GM18526 (cell line): ENCODE results near the gene PREB.

Experiments used
- POLR2A ChIP-seq: IDR thresholded peaks from 3 replicates; pipeline ENCODE4 v1.6.1; 2011; ENCODE audit not compliant: insufficient read length; ENCODE audit errors: extremely low read depth

Gene PREB

DNA sequence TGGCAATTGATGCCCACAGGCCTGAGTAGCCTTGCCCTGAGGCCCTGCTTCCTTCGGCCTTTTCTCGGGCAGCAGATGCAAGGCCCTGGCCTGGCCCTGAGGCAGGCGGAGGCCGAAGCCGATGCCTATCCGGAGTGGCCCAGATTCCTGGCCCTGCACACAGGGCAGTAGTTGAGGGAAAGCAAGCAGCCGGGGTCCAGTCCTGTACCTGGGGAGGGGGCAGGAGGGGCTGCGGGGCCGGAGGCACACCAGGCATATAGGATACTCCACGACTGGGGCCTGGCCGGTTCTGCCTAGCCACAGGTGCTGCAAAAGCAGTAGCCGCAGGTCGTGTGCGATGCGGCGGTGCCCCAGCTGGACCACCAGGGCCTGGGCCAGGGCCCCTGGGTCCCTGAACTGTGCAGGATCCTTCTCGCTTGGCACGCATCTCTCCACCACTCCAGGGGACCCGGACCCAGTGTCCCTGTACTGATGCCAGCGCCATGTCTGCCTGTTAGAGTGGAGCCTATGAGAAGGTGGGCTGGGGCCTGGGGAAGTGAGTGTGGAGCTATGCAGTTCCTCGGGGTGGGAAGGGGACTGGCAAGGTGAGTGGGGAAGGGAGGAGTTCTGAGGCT lies 3.0 kb upstream of the PREB start:
- no peak for TF ChIP-seq POLR2A

DNA sequence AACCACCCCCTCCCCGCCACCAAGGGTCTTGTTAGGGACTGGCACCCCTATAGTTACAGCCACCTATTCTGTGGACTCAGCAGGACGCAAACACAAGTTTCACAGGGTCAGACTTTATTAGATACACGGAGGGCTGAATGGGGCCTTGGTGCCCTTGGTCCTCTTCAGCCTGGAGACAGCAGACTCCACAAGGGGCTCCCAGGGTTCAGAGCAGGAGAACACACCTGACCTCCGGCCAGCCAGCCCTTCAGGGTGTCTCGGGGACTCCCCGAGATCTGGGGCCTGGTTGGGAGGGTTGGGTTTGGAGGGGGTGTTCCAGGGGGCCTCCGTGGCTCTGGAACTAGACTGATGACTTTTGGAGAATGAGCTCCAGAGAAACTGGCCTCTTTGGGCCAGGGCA lies 2.3 kb upstream of the PREB start:
- no peak for TF ChIP-seq POLR2A

DNA sequence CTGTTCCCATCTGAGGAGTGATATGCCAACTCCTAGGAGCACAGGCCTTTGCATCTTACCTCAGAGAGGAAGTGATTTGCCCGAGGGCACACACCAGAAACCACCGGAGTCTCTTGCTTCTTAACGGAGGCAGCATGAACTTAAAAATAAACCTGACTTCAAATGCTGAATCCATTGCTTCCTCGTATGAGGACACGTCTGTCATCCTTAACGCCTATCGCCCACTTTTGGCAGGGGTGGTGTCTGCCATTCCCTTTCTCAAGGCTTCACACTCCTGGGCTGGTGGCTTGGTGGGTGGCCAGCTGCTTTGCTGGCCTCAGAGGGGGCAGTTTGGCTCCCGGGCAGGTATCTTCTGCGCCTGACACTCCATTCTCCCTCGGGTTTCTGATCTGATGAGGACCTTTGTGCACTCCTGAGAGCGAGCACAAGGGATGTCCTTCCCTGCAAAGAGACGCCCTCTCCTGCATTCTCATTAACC lies 1.1 kb upstream of the PREB start:
- no peak for TF ChIP-seq POLR2A

DNA sequence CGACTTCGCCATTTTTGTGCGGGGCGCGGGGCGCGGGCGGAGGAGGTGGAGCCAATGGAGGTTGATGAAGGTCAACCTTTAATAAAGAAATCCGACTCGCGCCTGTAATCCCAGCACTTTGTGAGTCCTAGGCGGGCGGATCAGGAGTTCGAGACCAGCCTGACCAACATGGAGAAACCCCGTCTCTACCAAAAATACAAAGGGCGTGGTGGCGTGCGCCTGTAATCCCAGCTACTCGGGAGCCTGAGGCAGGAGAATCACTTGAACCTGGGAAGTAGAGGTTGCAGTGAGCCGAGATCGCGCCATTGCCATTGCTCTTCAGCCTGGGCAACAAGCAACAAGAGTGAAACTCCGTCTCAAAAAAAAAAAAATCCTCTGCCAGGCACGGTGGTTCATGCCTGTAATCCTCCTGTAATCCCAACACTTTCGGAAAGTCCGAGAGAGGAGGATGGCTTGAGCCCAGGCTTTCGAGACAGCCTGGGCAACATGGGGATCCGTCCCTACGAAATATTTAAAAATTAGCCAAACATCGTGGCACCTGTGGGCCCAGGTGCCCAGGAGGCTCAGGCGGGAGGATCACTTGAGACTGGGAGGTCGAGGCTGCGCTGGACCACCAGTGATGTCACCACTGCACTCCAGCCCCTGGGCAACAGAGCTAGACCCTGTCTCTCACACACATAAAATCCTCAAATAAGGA lies 493 bp upstream of the PREB start:
- no peak for TF ChIP-seq POLR2A

DNA sequence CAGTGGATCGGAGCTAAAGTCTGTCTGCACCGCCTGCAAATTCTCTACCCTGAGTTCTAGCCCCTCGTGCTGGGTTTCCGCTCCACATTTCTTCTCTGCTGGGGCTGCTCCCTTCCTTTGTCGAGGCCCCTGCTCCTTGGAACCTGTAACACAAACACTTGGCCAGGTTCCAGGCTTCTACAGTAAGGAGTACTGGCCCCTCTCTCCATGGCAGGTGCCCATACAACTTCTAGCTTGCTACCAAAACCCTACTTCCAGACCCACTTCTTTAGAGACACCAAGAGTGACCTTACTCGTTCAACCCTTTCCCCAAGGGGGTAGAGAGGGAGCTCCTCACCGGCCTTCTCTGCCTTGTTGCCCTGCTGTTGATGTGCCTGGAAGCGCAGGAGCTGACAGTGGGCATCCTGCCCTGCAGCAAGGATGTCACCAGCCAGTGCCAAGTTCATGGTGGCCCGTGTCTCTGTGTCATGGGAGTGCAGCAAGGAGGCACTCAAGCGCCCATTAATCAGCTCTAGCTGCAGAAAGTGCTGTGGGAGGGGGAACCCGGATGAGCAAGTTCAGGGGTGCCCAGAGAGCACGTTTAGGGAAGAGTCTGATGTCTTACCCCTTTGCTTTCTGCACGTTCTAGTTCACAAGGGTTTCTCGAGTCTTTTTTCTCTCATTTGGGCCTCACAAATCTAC lies 1.1 kb downstream of the PREB start:
- no peak for TF ChIP-seq POLR2A

DNA sequence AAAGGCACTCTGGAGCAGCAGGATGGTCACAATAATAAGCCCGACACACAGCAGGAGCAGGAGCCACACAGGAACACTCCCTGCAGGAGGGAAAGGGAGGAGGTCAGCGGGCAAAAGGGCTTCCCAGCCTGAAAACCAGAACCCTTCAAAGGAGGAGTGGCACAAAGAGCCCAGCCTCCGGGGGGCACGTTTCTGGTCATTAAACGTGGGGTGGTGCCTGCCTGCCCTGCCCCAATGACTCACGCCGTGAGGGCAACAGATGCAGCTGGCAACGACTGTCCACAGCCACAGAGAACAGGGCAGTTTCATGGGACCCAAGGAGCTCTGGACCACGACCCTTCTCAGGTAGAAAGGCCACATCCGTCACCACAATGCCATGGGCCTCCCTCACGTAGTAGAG lies 3.0 kb downstream of the PREB start:
- no peak for TF ChIP-seq POLR2A

DNA sequence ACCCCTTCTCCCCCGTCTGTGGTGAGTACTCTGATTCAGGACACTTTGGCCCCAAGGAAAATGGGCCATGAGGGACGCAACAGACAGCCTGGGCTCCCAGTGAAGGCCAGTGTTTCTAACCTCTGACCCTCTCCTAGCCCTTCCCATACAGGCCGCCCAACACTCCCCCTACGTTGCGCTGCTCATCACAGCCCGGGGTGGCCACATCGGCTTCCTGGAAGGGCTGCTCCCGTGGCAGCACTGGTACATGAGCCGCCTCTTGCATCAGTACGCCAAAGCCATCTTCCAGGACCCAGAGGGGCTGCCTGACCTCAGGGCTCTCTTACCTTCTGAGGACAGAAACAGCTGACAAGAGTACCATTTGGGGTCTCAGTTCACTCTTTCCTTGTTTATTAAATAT lies 4.0 kb downstream of the PREB start:
- no peak for TF ChIP-seq POLR2A

DNA sequence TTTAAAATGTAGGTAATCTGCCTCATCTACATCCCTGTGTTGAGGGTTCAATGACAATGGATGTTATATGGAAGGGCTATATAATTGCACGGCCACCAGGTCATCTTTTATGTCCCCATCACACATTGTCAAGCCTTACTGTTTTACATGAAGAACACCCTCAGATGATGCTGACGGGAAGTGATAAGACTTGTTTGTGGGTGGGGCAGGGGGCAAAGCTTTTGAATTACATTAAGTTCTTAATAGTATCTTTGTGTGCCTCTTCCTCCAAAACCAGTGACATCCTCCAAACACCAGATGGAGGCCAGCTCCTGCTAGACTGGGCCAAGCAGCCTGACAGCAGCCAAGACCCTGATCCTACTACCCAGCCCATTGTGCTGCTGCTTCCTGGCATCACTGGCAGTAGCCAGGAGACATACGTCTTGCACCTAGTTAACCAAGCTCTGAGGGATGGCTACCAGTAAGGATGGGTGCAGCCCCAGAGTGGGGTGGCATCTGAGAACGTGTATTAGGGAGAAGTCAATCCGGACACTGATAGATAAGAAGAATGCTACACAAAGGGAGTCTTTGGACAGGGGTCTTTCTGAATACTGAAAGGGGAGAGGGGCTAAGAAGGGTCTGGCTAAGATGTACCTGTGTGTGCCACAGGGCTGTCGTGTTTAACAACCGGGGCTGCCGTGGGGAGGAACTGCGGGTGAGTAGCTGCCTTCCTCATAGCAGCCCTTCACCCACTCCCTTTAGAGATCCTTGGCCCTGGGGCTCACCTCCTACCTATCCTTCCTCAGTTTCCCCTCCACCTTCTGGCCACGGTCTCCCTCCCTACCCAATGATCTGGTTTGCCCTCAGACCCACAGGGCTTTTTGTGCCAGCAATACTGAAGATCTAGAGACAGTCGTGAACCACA lies 5.5 kb downstream of the PREB start:
- no peak for TF ChIP-seq POLR2A

DNA sequence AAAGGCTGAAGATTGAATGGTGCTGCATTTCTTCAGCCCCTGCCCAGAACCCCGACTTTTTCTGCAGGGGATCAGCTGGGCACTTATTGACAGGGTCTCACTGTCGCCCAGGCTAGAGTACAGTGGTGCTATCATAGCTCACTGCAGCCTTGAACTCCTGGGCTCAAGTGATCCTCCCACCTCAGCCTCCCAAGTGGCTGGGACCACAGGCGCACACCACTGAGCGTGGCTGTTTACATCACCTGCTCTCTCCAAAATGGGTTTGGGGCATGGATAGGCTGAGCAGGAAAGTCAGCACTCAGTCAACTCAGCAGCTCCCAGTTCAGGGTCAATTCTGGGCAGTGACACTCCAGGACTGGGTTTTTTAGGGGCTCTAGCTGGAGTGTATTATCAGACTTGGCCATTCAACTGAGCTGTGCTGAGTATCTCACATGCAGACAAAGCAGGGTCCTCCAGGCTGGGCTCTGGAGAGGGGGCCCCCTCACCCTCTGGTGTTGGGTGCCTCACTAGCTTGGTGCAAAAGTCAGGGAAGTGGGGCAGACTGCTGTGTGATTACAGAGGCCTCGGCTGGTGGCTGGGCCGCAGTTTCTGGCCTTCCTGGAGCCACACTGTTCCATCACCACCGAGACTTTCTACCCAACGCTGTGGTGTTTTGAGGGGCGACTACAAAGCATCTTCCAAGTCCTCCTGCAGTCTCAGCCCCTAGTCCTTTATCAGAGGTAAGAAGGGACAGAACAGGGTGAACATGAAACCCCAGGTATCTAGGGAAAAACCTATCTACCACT lies 6.4 kb downstream of the PREB start:
- TF ChIP-seq POLR2A, result no peak

DNA sequence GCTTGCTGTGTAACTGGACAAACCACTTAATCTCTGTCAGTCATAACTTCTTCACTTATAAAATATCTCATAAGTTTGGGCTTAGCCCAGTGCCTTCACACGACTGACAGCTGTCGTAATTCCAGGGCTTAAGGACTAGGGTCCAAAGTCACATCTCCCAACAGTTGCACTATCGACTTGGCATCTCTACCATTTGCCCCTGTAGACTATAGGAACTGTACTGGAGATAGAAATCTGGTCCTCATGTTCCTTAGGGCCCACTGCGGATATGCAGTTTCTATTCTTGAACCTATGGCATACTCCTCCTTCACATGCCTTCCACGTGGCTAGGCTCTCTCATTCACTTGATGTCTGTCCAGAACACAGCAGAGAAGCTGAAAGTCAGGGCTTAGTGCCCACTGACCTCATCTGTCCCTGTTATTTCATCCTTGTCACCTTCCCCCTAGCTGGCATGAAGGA lies 8.2 kb downstream of the PREB start:
- no peak for TF ChIP-seq POLR2A

DNA sequence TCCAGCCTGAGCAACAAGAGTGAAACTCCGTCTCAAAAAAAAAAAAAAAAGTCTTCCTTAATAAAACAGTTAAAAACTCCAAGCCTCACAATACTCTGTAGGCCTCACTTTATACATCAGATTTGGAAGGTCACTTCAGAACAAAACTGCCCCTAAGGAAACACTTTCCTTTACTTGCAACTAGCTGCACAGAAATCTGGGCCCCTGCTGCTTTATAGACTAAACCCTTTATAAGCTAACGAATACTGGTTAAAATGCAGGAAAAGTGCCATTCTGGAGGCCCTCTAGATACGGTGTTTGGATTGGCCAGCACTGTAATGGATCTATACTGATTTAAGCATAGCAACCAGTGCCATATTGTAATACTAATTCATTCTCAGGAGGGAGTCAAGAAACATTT lies 9.3 kb downstream of the PREB start:
- TF ChIP-seq POLR2A, result no peak

DNA sequence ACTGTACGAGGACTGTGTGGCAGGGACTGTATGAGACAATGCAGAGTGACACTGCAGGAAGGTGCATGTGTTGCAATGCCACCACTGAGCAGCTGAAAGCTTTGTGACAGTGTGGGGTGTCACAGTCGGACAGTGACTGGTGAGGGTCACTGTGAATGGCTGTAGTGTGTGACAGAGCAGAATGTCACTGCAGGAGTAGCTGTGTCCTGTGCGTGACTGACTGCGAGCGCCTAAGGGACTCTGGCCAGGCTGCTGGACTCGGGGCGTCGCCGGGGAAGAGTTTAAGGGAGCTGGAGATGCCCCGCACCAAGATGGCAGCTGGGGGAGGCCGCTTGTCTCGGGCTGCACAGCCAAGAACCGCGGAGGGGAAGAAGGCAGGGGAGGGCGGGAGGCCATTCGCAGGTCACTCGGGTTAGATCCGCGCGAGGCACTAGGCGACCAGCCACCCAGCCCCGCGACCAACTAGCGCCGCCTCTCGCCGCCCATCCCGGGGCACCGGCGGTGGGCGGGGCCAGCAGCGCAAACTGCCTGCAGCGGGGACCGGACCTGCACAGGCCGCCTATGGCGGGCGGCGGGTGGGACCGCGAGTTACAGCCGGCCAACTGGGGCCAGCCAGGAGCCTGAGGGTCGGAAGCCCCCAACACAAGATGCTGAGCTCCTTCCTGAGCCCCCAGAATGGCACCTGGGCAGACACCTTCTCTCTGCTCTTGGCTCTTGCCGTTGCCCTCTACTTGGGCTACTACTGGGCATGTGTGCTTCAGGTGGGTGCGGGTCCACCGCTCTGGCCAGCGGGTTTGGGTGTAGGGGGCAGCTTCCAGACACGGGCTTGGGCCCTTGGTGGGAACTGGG lies 10.9 kb downstream of the PREB start, which contains the start of gene ABHD1:
Gene ABHD1 (plus strand): TSS at position 514 of the 849 bp plus-strand sequence. CDS start 134 bp downstream, at position 648.
- TF ChIP-seq POLR2A, result no peak

DNA sequence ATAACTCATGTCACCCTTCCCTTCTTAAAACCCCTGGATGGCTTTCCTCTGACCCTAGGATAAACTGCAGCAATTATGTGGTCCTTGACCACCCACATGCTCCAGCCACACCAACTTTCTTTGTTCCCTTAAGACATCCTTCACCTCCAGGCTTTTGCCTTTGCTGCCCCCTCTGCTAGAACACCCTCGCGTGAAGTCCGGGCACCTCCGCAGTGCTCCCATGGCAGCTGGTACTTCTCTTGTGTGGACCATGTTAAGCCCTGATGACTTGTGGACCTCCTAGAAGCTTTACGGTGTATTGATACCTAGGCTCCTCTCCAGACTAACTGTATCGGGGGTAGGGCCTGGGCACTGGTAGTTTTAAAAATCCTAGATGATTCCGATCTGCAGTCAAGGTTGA lies 11.6 kb downstream of the PREB start:
- no peak for TF ChIP-seq POLR2A
